Measurements from ENCODE around the gene C13orf46.
A peak's percentile ranks its signal among the peaks of the same experiment; 100 is the strongest.

C13orf46 gene

GRCh38 chr13:113953561-113953960 is 20.3 kb downstream of the C13orf46 start:
- DNase-seq = no peak

DNA sequence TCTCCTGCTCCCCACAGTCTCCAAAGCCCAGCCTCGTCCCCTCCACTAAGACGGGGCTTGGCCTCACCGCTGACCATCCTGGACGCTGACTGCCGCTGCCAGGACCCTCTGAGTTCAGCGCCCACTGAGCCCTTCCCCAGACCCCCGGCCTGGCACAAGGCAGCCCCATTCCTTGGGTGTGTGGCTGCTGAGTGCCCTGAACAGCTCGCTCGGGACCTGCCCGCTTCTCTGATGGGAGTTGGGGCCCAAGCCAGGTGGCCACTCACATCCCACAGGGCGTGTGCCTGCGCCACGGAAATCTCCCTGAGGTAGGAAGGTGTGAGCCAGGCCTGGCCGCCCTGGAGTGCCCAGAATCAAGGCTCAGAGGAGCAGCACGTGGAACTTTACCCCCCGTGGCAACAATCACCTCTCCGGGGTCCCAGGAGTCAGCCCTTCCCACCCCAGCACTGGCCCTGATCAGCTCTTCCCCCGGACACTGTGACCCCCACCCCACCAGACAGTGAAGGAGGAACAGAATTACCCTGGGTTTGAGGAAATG is 20.8 kb downstream of the C13orf46 start:
- no peak for DNase-seq

DNA sequence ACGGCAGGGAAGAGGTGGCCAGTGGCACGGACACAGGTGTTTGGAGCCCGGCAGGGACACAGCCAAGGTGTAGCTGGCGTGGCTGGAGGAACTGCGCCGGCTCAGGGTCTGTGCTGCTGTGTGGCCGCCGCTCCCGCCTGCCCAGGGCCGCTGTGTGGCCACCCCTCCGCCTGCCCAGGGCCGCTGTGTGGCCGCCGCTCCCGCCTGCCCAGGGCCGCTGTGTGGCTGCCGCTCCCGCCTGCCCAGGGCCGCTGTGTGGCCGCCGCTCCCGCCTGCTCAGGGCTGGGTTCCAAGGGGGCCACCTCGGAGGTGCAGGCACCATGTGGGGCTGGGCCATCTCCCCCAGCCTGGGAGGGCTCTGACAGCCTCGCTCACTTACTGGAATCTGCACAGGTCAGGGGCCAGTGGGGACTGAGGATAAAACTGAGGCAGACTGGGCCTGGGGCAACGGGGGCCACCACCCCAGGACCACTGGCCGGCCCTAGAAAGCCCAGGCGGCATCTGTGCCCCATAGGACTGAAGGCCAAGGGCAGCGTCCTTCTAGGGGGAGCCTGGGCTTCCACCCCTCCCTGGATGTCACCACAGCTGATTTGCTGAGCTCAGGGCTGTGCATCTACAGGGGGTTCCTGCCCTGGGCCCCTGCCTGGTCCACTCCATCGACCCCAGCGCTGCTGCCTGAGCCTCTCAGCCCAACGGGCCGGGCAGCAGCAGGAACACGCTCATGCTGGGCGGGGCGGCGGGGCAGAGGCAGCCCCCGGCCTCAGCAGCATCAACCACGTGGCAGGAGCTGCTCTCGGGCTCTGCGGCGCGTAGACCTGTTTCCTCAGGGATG is 21.5 kb downstream of the C13orf46 start:
- no peak for DNase-seq

DNA sequence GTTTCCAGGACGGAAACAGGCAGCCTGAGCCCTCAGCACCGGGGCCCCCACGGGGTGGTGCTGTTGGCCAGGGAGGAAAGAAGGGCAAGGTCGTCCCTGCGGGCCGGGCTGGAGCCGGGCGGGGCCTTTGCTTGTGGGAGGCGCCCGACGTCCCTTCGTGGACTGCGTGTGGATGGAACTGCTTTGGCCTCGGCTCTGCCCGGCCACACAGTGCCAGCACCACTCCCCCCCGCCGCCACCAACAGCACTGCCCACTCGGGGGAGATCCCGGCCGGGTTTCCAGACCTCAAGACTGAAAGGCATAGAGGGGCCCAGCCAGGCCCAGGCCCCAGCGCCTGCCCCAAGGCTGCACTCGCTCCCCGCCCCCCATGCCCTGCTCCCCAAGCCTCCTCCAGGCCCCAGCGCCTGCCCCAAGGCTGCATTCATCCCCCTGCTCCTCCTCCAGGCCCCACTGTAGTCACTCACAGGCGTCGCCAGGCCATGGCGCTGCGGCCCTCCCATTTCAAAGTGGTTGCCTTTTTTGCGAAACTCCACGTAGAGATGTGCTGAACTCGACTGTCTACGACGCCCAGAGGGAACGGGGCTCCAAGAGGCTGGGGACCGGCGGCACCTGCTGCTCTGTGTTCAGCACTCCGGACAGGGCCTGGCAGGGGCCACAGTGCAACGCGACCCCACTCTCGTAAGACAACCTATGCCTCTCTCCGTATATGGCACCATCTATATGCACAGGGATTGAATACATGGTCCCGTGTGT is 22.5 kb downstream of the C13orf46 start:
- DNase-seq = peak; percentile 25

- no peak for DNase-seq
Measured at GRCh38 chr13:113950451-113951245, 23.2 kb downstream of the C13orf46 start.

DNA sequence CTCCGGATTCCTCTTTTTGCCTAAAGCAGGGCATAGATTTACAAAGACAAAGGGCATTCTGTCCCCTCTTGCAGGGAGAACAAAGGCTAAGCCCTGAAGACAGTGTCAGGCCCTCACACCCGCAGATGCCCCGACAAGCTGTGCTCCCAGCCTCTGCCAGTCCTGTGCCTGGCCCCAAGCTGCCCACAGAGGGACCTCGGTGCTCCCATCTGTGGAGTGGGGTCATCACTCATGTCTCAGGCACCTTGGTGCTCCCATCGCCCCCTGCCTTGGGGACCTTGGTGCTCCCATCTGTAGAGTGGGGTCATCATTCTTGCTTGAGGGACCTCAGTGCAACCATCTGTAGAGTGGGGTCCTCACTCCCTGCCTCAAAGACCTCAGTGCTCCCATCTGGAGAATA is 24.3 kb downstream of the C13orf46 start:
- no peak for DNase-seq

DNA sequence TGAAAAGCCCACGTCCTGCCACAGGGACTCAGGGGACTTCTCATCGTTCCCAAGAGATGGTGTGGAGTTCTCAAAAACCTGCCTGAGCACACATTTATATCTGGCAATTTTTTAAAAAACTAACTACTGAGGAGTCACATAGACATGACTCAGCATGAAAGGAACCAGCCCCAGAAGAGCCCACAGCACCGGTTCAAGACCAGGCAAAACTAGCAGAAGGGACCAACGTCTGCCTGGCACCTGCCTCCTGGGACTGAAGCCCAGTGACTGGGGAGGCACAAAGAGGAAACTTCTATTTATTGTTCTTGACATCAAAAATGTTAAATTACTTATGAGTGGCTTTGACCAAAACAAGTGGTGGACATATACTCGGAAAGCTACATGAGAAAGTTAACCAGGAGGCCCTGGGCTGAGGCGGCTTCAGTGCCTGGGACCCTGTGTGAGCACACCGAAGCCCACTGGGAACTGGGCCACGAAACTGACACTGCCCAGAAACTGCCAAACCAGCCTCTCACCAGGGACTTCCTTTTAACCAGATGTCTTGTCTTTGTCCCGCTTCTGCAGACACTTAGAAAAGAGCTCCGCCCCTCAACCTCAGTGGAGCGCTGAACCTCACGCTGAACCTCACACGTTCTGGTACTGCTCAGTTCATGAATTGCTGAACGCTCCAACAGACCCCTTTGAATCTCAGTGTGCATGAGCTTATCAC is 25.7 kb downstream of the C13orf46 start:
- DNase-seq = no peak

GRCh38 chr13:113947311-113948033 is 26.4 kb downstream of the C13orf46 start:
- DNase-seq = no peak

DNA sequence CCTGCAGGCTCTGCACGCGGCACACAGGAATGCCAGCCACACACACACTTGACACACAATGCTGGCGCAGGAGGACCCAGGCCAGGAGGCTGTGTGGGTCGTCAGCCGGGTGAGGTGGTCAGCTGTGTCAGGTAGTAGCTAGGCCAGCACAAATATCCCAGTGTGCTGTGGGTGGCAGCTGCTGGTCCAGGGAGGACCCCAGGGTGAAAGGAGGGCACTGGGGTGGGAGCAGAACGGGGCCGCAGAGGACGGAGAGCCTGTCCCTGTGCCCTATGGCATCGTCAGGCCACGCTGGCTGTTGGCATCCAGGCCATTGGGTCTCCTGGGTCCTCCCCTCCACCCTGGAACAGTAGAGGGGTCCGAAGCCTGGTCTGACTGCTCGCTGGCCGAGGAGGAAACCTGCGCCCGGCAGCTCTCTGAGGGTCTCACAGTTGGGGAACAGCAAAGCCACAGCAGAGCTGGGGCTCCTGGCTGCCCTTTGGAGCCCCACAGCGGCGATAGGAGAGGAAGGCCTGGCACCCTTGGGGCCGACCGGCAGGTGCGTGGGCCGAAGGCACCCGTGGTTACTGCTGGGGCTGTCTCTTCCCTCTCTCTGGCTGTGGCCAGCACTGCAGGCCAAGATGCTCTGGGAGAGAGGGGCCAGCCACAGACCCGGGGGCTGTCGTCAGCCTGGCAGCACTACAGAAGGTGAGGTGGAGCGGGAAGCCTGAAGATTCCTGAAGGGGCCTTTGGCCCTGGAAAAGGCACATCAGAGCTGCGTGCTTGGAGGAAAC is 27.3 kb downstream of the C13orf46 start:
- DNase-seq = no peak

DNA sequence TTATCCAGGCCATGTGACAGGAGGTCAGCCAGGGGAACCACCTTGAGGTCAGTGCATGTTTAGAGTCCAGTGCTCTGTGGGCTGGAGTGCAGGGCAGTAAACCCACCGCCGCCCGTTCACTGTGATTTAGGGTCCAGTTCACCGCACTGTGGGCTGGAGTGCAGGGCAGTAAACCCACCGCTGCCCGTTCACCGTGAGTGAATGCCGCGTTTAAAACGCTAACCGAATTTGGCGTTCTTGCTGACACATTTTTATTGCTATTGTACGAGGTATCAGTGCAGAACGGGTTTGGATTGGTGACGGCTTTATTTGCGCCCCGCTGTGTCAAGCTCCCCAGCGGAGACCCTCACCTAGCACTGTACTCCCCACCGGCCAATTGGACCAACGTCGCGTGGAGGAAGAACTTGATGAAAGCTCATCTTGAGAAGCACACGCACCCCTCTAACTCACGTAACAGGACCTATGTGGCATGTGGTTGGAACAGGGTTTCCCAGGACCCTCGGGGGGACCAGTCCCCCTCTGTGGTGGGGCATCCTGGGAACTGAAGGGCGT is 27.9 kb downstream of the C13orf46 start:
- no peak for DNase-seq

DNA sequence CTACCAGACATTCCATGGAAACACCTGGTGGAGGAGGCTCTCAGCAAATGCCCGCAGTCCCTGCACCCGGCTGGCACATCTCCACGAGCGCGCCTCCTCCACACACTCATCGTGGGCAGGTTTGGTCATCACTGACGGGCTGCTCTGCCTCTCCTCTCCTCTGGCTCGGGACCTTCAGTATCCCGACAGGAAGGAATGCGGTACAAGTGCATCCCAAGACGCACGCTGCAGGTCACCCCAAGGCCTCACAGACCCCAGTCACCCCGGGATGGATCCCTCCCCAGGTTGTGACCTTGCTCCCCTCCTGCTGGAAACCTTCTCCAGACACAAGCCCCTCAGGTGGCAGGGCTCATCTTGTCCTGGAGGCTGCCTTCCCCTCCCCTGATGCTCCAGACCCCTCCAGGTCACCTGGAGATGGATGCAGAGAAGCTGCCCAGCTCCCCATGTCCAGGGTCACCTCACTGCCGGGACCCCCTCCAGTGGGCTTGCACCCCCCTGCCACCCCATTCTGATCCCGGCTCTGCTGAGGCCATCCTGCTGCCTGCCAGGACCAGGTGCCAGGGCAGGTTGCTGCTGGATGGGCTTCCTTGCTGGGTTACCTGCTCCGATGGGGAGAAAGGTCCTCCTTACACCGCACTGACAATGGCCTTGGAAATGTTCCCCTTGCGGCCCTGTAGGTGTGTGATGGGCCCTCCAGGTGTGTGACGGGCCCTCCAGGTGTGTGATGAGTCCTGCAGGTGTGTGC is 29.9 kb downstream of the C13orf46 start:
- DNase-seq = no peak

- no peak for DNase-seq
Measured at GRCh38 chr13:113942591-113943103, 31.2 kb downstream of the C13orf46 start.

DNA sequence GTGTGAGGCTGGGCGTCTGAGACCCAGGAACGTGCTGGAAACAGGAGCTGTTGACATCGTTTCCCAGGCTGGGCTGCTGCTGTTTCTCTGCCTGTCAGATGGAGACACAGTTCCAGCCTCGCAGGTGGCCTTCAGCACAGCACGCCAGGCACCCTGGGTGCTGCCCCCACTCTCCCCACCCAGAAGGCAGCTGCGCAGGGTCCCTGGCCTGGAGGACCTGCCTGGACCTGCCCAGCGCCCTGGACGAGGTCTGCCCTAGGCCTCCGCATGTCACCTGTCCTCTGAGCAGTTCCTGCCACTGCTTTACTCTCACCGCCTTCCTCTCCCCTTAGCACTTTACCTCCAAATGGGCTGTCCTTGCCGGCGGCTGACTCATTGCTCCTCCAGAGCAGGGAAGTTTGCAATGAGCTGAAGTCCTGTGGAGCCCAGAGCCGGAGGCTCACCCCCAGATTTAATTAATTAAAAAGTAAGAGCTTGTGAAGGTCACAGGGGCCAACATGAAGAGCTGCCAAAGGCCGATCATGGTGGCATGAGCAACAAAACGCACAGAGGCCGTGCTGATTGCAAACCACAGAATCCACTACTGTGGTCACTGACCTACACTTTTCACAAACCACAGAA is 32.2 kb downstream of the C13orf46 start:
- DNase-seq = peak; percentile 82

DNA sequence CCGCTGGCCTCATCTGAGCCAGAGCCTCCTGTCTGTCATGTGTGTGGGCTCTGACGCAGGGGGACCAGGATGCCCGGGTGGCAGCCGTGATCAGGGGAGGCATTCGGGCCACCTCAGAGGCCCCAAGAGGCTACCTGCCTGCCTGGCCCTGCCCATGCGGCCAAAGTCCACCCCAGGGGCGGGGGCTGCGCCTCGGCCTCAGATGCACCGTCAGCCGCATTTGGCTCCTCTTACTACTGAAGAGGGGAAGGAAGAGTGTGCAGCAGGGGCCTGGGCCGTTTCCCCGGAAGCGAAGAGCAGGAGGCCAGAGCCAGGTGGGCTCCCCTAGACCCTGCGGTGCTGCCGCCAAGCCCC is 34.0 kb downstream of the C13orf46 start:
- DNase-seq = no peak

DNA sequence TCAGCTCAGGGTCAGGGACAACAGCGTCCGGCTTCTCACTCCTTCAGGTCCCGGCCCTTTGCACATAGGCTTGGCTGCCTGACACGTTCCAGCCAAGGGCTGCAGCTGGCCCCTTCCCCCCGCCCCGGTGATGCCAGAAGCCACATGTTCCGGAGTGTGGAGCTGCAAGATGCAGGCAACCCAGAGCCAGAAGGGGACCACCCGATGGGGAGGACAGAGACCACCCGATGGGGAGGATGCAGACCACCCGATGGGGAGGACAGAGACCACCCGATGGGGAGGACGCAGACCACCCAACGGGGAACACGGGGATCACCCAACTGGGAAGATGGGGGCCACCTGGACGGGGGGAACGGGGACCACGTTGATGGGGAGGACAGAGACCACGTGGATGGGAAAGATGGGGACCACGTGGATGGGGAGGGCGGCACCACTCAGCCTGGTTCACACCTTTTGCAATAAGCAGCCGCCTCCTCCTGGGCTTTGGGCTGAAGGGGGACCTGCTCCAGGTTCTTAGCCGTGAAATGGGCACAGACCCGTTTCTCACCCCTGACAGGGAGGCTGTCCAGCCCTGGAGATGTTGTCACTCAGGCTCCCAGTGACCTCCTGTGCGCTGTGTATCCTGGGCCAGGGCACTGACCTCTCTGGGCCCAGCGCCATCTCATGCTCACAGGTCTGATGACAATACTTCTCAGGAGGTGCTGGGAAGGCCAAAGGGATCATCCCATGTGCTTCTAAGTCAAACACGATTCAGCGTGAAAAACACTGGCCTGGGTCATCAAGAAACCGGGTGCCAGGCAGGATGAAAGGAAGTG is 34.5 kb downstream of the C13orf46 start:
- DNase-seq = no peak

- DNase-seq = peak; percentile 32
Measured at GRCh38 chr13:113938716-113939115, 35.2 kb downstream of the C13orf46 start.

DNA sequence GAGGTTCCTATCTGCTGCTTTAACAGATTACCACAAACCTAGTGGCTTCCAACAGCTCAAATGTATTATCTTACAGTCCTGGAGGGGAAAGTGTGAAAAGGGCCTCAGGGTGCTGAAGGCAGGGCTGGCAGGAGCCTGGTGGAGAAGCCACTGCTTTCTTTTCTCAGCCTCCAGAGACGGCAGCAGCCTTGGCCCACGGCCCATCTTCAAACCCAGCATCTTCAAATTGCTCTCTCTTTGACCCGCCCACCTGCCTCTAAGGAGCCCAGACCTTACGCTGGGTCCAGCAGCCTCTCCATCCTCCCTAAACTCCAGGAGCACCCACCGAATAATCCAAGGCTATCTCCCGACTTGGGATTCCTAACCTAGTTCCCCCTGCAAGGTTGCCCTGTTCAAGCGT is 35.6 kb downstream of the C13orf46 start:
- no peak for DNase-seq

DNA sequence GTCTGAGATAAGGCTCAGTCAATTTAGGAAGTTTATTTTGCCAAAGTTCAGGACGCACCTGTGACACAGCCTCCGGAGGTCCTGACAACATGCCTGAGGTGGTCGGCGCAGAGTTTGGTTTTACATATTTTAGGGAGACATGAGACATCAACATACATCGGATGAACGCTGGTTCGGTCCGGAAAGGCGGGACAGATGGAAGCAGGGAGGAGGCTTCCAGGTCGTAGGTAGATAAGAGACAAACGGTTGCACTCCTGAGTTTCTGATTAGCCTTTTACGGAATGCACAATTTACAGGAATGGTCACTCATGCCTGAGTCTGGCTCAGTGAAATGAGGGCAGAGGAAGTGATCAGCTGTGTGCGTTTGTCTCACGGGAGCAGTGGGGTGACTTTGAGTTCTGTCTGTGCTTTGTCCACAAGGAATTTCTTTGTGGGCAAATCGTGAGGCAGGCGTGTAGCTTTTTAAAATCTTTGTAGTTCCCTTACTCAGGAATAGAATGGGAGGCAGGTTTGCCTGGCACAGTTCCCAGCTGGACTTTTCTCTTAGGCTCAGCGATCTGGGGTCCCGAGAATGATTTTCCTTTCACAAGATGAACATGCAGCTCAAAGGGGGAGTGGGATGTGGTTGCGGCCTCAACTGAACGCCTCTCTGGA is 36.2 kb downstream of the C13orf46 start:
- DNase-seq = no peak
